K562 (cell line): Measurements from ENCODE around the gene AIG1. TPM values are rescaled to one million over a fixed set of nuclear protein-coding genes. Genes with fewer than 3 reads are reported as not detected.

Experiments used
- ATAC-seq: fragments of 200-7000 bp; cut with Tn5 transposase; 3 replicates; pipeline ENCODE4 v1.9.1; 2020; ENCODE audit warnings: moderate library complexity
- BruUV-seq: library from RNA; stranded (reverse); fragments of 400-500 nt; replicated peaks from 2 replicates; lab custom pipeline; 2021; lab: Mats Ljungman, UMichigan
- CTCF ChIA-PET: fragments of 300-600 bp; formaldehyde crosslinking; extraction: SDS; loops from one replicate; lab custom pipeline; 2021; ENCODE audit warnings: low intra/inter-chr PET ratio; lab: Yijun Ruan, JAX
- POLR2A ChIA-PET: fragments of 300-600, 350-650 bp; sonication (Branson Sonifier 250); formaldehyde crosslinking; extraction: SDS; loops from one replicate; lab custom pipeline; 2021; ENCODE audit warnings: antibody characterized with exemption, inconsistent platforms; lab: Yijun Ruan, JAX
- DNase-seq, 4 experiments: peaks; one replicate each; pipeline versions ENCODE4 v3.0.0 to v3.0.0-alpha.2; 2011 to 2018; ENCODE audit warnings: low spot score in 3 of 4, mixed read lengths in 3 of 4; ENCODE audit errors: extremely low read depth in 1 of 4
- FAIRE-seq: peaks from 2 replicates; lab custom pipeline; 2011; peaks lifted over from hg19 to GRCh38; lab: Jason Lieb, UNC
- H2AFZ ChIP-seq: 2 replicates; pipeline ENCODE4 v1.6.0; 2011; ENCODE audit warnings: low read depth, low read length, control low read depth, inconsistent platforms
- H3K27ac ChIP-seq: fragments of 200-600 bp; 3 replicates; pipeline ENCODE4 v1.8.0; 2011; ENCODE audit warnings: low read depth, mild to moderate bottlenecking, control low read depth, inconsistent platforms, low read length, moderate library complexity, mixed read lengths; ENCODE audit errors: extremely low read depth
- H3K27me3 ChIP-seq, 2 experiments: fragments of 300-600 bp in 1 of 2; 2 replicates in 1 of 2; 3 replicates in 1 of 2; pipeline versions ENCODE4 v1.6.0 to v1.8.0; 2011; ENCODE audit warnings: inconsistent platforms in 2 of 2, low read length in 2 of 2, mild to moderate bottlenecking in 1 of 2, mixed read lengths in 1 of 2, moderate library complexity in 1 of 2; ENCODE audit not compliant: control insufficient read depth in 2 of 2, insufficient read depth in 2 of 2
- H3K36me3 ChIP-seq: fragments of 300-600 bp; 3 replicates; pipeline ENCODE4 v1.8.0; 2011; ENCODE audit warnings: mild to moderate bottlenecking, low read length, inconsistent platforms; ENCODE audit not compliant: control insufficient read depth, insufficient read depth
- H3K4me1 ChIP-seq, 2 experiments: fragments of 200-600 bp in 1 of 2; replicated peaks in 1 of 2; 2 replicates in 1 of 2; 3 replicates in 1 of 2; pipeline versions ENCODE4 v1.5.1 to v1.8.0; 2011; ENCODE audit warnings: inconsistent platforms in 2 of 2, low read length in 2 of 2, mild to moderate bottlenecking in 1 of 2, mixed read lengths in 1 of 2, moderate library complexity in 1 of 2; ENCODE audit not compliant: control insufficient read depth in 2 of 2, insufficient read depth in 2 of 2
- H3K4me2 ChIP-seq: 2 replicates; pipeline ENCODE4 v1.6.1; 2011; ENCODE audit warnings: low read length, control low read depth, inconsistent platforms, mixed read lengths; ENCODE audit not compliant: insufficient read depth
- H3K4me3 ChIP-seq: fragments of 200-600 bp; sonication (generic), shearing (Covaris generic); 2 replicates; pipeline ENCODE4 v1.5.1; 2016; ENCODE audit warnings: control low read depth, inconsistent platforms
- H3K79me2 ChIP-seq: fragments of 200-600 bp; 3 replicates; pipeline ENCODE4 v1.8.0; 2011; ENCODE audit warnings: low read length, inconsistent platforms; ENCODE audit not compliant: control insufficient read depth, insufficient read depth
- H3K9ac ChIP-seq, 2 experiments: 2 replicates each; pipeline versions ENCODE4 v1.6.0 to v1.6.1; 2011; ENCODE audit warnings: low read depth in 2 of 2, low read length in 2 of 2, control low read depth in 1 of 2, inconsistent platforms in 1 of 2, mild to moderate bottlenecking in 1 of 2, mixed read lengths in 1 of 2; ENCODE audit not compliant: insufficient read depth in 1 of 2
- H3K9me1 ChIP-seq: one replicate; pipeline ENCODE4 v1.6.0; 2011; ENCODE audit warnings: inconsistent platforms, mild to moderate bottlenecking, low read length, moderate library complexity; ENCODE audit not compliant: control insufficient read depth, insufficient read depth
- H3K9me3 ChIP-seq: replicated peaks from 2 replicates; pipeline ENCODE4 v1.5.1; 2011; ENCODE audit warnings: low read depth, low read length, inconsistent platforms; ENCODE audit not compliant: control insufficient read depth, insufficient read depth
- H4K20me1 ChIP-seq: replicated peaks from 2 replicates; pipeline ENCODE4 v1.6.1; 2011; ENCODE audit warnings: low read length, inconsistent platforms, mixed read lengths; ENCODE audit not compliant: control insufficient read depth, insufficient read depth
- CREM ChIP-seq: IDR thresholded peaks from 2 replicates; pipeline ENCODE4 v1.6.1; 2014; ENCODE audit warnings: antibody characterized with exemption, low read depth
- GABPA ChIP-seq: fragments of 200-800 bp; sonication (Bioruptor generic); conservative IDR thresholded peaks from 2 replicates; pipeline ENCODE4 v1.6.1; 2016; ENCODE audit warnings: low read depth, missing genetic modification characterization, missing compliant biosample characterization
- KHSRP ChIP-seq: fragments of 450-650 bp; IDR thresholded peaks from 2 replicates; pipeline ENCODE4 v1.6.1; 2017
- NUFIP1 ChIP-seq: fragments of 450-650 bp; IDR thresholded peaks from 2 replicates; pipeline ENCODE4 v1.6.1; 2018; ENCODE audit not compliant: partially characterized antibody
- PHB ChIP-seq: fragments of 250-450 bp; sonication (Bioruptor Pico); IDR thresholded peaks from 2 replicates; pipeline ENCODE4 v1.5.0; 2021
- SAP30 ChIP-seq: fragments of 200-600 bp; sonication (generic); IDR thresholded peaks from 2 replicates; pipeline ENCODE4 v1.6.1; 2012; ENCODE audit warnings: borderline replicate concordance, low read depth, mild to moderate bottlenecking, moderate library complexity, low read length, control low read depth, inconsistent platforms; ENCODE audit not compliant: insufficient read depth, poor library complexity, severe bottlenecking
- SIN3B ChIP-seq: fragments of 450-650 bp; IDR thresholded peaks from 2 replicates; pipeline ENCODE4 v1.6.1; 2017; ENCODE audit warnings: low read depth, mild to moderate bottlenecking, moderate library complexity
- SIX5 ChIP-seq, 2 experiments: IDR thresholded peaks; 2 replicates each; pipeline ENCODE4 v1.6.1; 2011; ENCODE audit warnings: low read length in 2 of 2, borderline replicate concordance in 1 of 2, low read depth in 1 of 2, mild to moderate bottlenecking in 1 of 2, moderate library complexity in 1 of 2; ENCODE audit not compliant: insufficient read depth in 1 of 2
- SRF ChIP-seq, 2 experiments: fragments of 250-450, 450-650 bp in 1 of 2; sonication (Bioruptor Pico) in 1 of 2; sonication (generic) in 1 of 2; formaldehyde crosslinking; IDR thresholded peaks; 2 replicates each; pipeline versions ENCODE4 v1.5.0 to v1.5.1; 2020 to 2022; ENCODE audit warnings: mild to moderate bottlenecking in 1 of 2, missing genetic modification reagents in 1 of 2
- TRIM24 ChIP-seq, 2 experiments: fragments of 450-650 bp; IDR thresholded peaks; 2 replicates each; pipeline ENCODE4 v1.6.1; 2016
- VEZF1 ChIP-seq: fragments of 200-800 bp; sonication (Bioruptor generic); IDR thresholded peaks from 2 replicates; pipeline ENCODE4 v1.6.1; 2017; ENCODE audit warnings: missing genetic modification characterization, missing compliant biosample characterization
- ZNF449 ChIP-seq: fragments of 250-450 bp; sonication (Bioruptor Pico); IDR thresholded peaks from 2 replicates; pipeline ENCODE4 v1.8.0; 2022; ENCODE audit warnings: moderate library complexity, mild to moderate bottlenecking, inconsistent platforms
- WGBS: fragments of 100-300 bp; shearing (Covaris generic); methylation state at CpG from one replicate; pipeline ENCODE4 v1.1.6; 2016; ENCODE audit warnings: low coverage, mixed read lengths; ENCODE audit not compliant: insufficient coverage; ENCODE audit errors: missing lambda C conversion rate; 5-methylcytosine and 5-hydroxymethylcytosine counted together
- in situ Hi-C: fragments of 300-500 bp; cut with MboI; formaldehyde crosslinking; loops from 4 replicates; pipeline ENCODE4 v1.15.0; 2018; ENCODE audit warnings: inconsistent platforms, mixed read lengths
- intact Hi-C: fragments of 100-400 bp; cut with micrococcal nuclease; formaldehyde crosslinking; loops from 2 replicates; pipeline ENCODE4 v1.14.2; 2022
- polyA plus RNA-seq, 8 experiments: library from polyadenylated mRNA; depleted of rRNA in 4 of 8; stranded (reverse) in 5 of 8; unstranded in 3 of 8; fragments of >200 nt; fragmentation: Nextera tagmentation in 2 of 8; fragmentation: Illumina TruSeq in 1 of 8; extraction: Ambion mirVana in 2 of 8; extraction: Trizol in 1 of 8; gene quantifications; 2 replicates each; pipeline versions ENCODE4 v1.2.1 to v1.2.3, GENCODE V29; 2011 to 2014; ENCODE audit warnings: inconsistent platforms in 1 of 8, missing spikeins in 1 of 8
- total RNA-seq, 7 experiments: library from RNA; depleted of rRNA in 6 of 7; stranded (reverse); fragments of >200 nt in 6 of 7; fragmentation: Illumina TruSeq in 2 of 7; extraction: Trizol in 2 of 7; gene quantifications; 2 replicates each; pipeline versions ENCODE4 v1.2.1 to v1.2.3, GENCODE V29; 2011 to 2021; ENCODE audit warnings: low replicate concordance in 1 of 7
- TF ChIP-seq, protein P1 (sequence below): sonication (generic); formaldehyde crosslinking; IDR thresholded peaks from 2 replicates; pipeline ENCODE4 v1.5.0; 2020; ENCODE audit warnings: missing genetic modification reagents

The AIG1 gene
- total and polyA plus RNA-seq, 9 of the 15 experiments (the other 6 are each of a cell fraction or from before 2014, with no cell fraction given): 74.8 to 333 (median 127) TPM

DNA sequence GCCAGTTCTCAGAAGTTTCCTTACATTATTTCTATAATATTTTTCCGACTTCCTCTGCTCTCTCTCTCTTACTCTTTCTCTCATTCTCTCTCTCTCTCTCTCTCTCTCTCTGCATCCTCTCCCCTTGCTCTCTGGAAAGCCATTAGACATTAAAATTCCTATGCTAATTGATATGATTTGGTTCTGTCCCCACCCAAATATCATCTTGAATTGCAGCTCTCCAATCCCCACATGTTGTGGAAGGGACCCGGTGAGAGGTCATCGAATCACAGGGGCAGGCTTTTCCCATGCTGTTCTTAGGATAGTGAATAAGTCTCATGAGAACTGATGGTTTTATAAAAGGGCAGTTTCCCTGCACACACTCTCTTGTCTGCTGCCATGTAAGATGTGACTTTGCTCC, 315.7 kb downstream of the AIG1 start:
- POLR2A ChIA-PET: no interaction called here

DNA sequence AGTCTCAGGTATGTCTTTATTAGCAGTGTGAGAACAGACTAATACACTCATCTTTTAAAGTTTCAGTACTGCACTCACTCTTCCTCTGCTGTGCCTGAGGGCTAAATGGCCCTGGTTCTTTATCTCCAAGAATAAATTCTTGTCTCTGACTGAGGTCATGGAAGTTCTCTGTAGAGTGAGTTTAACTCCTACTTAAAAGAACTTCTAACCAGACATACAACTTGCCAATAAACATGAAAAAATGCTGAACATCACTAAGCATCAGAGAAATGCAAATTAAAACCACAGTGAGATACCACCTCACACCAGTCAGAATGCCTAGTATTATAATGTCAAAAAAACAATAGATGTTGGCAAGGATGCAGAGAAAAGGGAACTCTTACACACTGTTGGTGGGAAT, 316.2 kb downstream of the AIG1 start:
- BruUV-seq: no TSS peak
- Histone ChIP-seq H3K4me3 (no peak overlapping the region), H3K4me1 (no peaks in the 10 kb centered on the region), H3K79me2 (no peaks in the 10 kb centered on the region), H3K36me3 (no peaks in the 10 kb centered on the region), H3K9ac (no peak overlapping the region), H3K4me2 (no peak overlapping the region), H2AFZ (no peak overlapping the region), H3K9me3 (no peaks in the 10 kb centered on the region), H3K27ac (no peak overlapping the region), H3K9me1 (no peaks in the 10 kb centered on the region), H4K20me1 (no peaks in the 10 kb centered on the region), H3K27me3 (peaks cover 3 to 10% of the 10 kb centered on the region in 2 experiments; a peak in 3 of 5 replicates)
- POLR2A ChIA-PET: no interaction called here
- FAIRE-seq (no peak), DNase-seq (no peak), ATAC-seq (no peak)
- CTCF ChIA-PET: no interaction called here
- intact Hi-C loops: no loop called here
- in situ Hi-C loops: no loop called here
- TF ChIP-seq VEZF1 (no peak), PHB (no peak), NUFIP1 (no peak), SIX5 (IDR thresholded peaks at IDR 0.05; ENCODE audit: borderline replicate concordance in 1 of 2, insufficient read depth in 1 of 2, low read depth in 1 of 2, low read length in 2 of 2) (no peak), SIN3B (no peak), GABPA (tag) (no peak), SRF (CRISPR knock-in tag; IDR thresholded peaks at IDR 0.05) (no peak), TRIM24 (IDR thresholded peaks at IDR 0.05) (no peak)
- TF ChIP-seq, protein P1, sequence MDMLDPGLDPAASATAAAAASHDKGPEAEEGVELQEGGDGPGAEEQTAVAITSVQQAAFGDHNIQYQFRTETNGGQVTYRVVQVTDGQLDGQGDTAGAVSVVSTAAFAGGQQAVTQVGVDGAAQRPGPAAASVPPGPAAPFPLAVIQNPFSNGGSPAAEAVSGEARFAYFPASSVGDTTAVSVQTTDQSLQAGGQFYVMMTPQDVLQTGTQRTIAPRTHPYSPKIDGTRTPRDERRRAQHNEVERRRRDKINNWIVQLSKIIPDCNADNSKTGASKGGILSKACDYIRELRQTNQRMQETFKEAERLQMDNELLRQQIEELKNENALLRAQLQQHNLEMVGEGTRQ: no peak

More for the DNA sequence above, 315.7 kb downstream of the AIG1 start:
- no peak overlapping the region for H2AFZ ChIP-seq
- H3K9me1 ChIP-seq: no peaks in the 10 kb centered on the region
- in situ Hi-C loops: no loop called here
- no peak for TF ChIP-seq KHSRP
- no peak for TF ChIP-seq CREM
- TF ChIP-seq ZNF449 (CRISPR knock-in tag): no peak
- no peak for TF ChIP-seq SAP30
- TF ChIP-seq, all 486 proteins: peak for 0
- ATAC-seq: no peak
- intact Hi-C loops: no loop called here
- no TSS peak for BruUV-seq
- H3K27ac ChIP-seq: no peak overlapping the region
- no peaks in the 10 kb centered on the region for H3K9me3 ChIP-seq
- 0% methylated on average over 3 of the region's 3 CpGs for WGBS
- H3K4me2 ChIP-seq: no peak overlapping the region
- no peaks in the 10 kb centered on the region for H3K79me2 ChIP-seq
- CTCF ChIA-PET: no interaction called here
- no peaks in the 10 kb centered on the region for H3K4me1 ChIP-seq
- no peak for FAIRE-seq
- H3K4me3 ChIP-seq: no peak overlapping the region
- H3K9ac ChIP-seq: no peak overlapping the region
- no peaks in the 10 kb centered on the region for H4K20me1 ChIP-seq
- H3K27me3 ChIP-seq: peaks cover 3 to 9% of the 10 kb centered on the region in 2 experiments; a peak in 3 of 5 replicates
- H3K36me3 ChIP-seq: no peaks in the 10 kb centered on the region
- no peak for DNase-seq
